K562 (cell line): ENCODE results near the gene RSPH9. TPM values are rescaled to one million over a fixed set of nuclear protein-coding genes. Genes with fewer than 3 reads are reported as not detected.

Experiments
- BRF1 ChIP-seq: IDR thresholded peaks from 3 replicates; pipeline ENCODE4 v1.6.1; 2011; ENCODE audit warnings: borderline replicate concordance, mild to moderate bottlenecking; ENCODE audit not compliant: insufficient read length; ENCODE audit errors: extremely low read depth
- CBX5 ChIP-seq: IDR thresholded peaks from 2 replicates; pipeline ENCODE4 v1.6.1; 2014; ENCODE audit warnings: low read depth, borderline replicate concordance
- HDAC8 ChIP-seq: fragments of 450-650 bp; IDR thresholded peaks from 2 replicates; pipeline ENCODE4 v1.6.1; 2016; ENCODE audit warnings: mild to moderate bottlenecking, missing genetic modification characterization, moderate library complexity, missing compliant biosample characterization
- IFI16 ChIP-seq: fragments of 250-450 bp; sonication (Bioruptor Pico); IDR thresholded peaks from 2 replicates; pipeline ENCODE4 v2.1.2; 2022; ENCODE audit warnings: mild to moderate bottlenecking, inconsistent platforms
- KLF16 ChIP-seq: IDR thresholded peaks from 2 replicates; pipeline ENCODE4 v1.6.1; 2016; ENCODE audit warnings: antibody characterized with exemption
- RBM39 ChIP-seq: fragments of 200-400 bp; formaldehyde crosslinking; optimal IDR thresholded peaks from 2 replicates; pipeline ENCODE3; 2018; ENCODE audit warnings: low read depth, low read length
- TRIM28 ChIP-seq: fragments of 450-650 bp; IDR thresholded peaks from 2 replicates; pipeline ENCODE4 v1.6.1; 2017
- ZC3H11A ChIP-seq: IDR thresholded peaks from 2 replicates; pipeline ENCODE4 v1.6.1; 2012; ENCODE audit warnings: low read depth, low read length, improper control_type of control experiment
- ZNF384 ChIP-seq: IDR thresholded peaks from 2 replicates; pipeline ENCODE4 v1.6.1; 2012; ENCODE audit warnings: low read depth, low read length, improper control_type of control experiment
- ZNF408 ChIP-seq: fragments of 250-450 bp; sonication (Bioruptor Pico); IDR thresholded peaks from 2 replicates; pipeline ENCODE4 v1.4.0; 2020; ENCODE audit warnings: low read depth, mild to moderate bottlenecking, moderate library complexity
- polyA plus RNA-seq, 8 experiments: library from polyadenylated mRNA; depleted of rRNA in 4 of 8; stranded (reverse) in 5 of 8; unstranded in 3 of 8; fragments of >200 nt; fragmentation: Nextera tagmentation in 2 of 8; fragmentation: Illumina TruSeq in 1 of 8; extraction: Ambion mirVana in 2 of 8; extraction: Trizol in 1 of 8; gene quantifications; 2 replicates each; pipeline versions ENCODE4 v1.2.1 to v1.2.3, GENCODE V29; 2011 to 2014; ENCODE audit warnings: inconsistent platforms in 1 of 8, missing spikeins in 1 of 8
- total RNA-seq, 7 experiments: library from RNA; depleted of rRNA in 6 of 7; stranded (reverse); fragments of >200 nt in 6 of 7; fragmentation: Illumina TruSeq in 2 of 7; extraction: Trizol in 2 of 7; gene quantifications; 2 replicates each; pipeline versions ENCODE4 v1.2.1 to v1.2.3, GENCODE V29; 2011 to 2021; ENCODE audit warnings: low replicate concordance in 1 of 7
- TF ChIP-seq, protein P1 (sequence below): fragments of 250-450 bp; sonication (Bioruptor Pico); IDR thresholded peaks from 2 replicates; pipeline ENCODE4 v1.9.0; 2021; ENCODE audit warnings: mild to moderate bottlenecking, inconsistent platforms
- TF ChIP-seq, protein P2 (sequence below), 2 experiments: fragments of 450-650 bp; IDR thresholded peaks; 2 replicates each; pipeline ENCODE4 v1.6.1; 2018; ENCODE audit warnings: mild to moderate bottlenecking in 2 of 2, low read depth in 1 of 2; ENCODE audit not compliant: partially characterized antibody in 2 of 2
- TF ChIP-seq, protein P3 (sequence below): fragments of 250-450 bp; sonication (Bioruptor Pico); IDR thresholded peaks from 2 replicates; pipeline ENCODE4 v1.4.0; 2020
- TF ChIP-seq, protein P4 (sequence below): fragments of 250-450 bp; sonication (Bioruptor Pico); IDR thresholded peaks from 2 replicates; pipeline ENCODE4 v1.4.0; 2020; ENCODE audit warnings: mild to moderate bottlenecking, moderate library complexity, borderline replicate concordance
- TF ChIP-seq, protein P5 (sequence below): fragments of 450-650 bp; formaldehyde crosslinking; IDR thresholded peaks from 2 replicates; pipeline ENCODE4 v1.4.0; 2022; ENCODE audit warnings: missing genetic modification characterization

Gene RSPH9
- total and polyA plus RNA-seq, 9 of the 15 experiments (the other 6 are each of a cell fraction or from before 2014, with no cell fraction given) = 0.05 to 0.60 (median 0.39) TPM; not detected in 6

DNA sequence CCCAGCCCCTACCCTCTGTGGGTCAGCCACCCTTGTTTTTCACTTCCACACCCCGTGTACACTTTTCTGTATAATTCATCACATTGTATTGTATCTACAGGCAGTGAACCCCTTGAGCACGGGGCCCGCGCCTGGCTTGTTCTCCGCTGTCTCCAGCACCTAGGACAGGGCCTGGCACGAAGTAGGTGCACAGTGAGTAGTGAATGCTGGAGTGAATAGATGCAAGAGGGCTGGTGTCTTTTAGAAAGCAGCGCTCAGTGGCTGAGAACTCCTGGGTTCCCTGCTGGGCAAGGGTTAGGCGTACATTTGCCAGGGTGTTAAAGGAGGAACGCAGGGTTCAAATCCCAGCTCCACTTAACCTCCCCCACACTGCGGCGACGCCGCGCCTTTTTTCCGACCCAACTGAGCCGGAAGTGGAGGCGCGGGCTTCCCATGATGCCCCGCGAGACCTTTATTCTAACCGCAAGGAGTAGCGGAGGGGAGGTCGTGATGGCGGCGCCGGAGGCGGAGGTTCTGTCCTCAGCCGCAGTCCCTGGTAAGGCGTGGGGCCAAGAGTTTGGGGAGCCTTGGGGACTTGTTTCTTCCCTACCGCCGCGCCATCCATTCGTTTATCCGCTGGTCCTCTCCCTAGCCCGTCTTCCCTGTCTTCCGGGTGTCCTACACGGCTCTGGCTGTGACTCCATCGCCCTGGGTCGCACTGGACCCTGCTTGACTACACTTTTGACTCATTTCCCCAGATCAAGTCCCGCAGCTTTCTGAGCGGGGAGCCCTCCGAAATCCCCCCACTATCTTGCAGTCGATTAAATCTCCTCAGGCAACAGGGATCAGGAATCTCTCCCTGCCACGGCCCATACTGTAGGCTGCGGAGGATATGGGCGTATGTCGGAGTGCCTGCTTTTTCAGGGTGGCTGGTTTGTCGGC lies 9.2 kb upstream of the RSPH9 start, which contains the start of gene MAD2L1BP (continued):
- TF ChIP-seq RBM39 = peak; percentile 47
- no peak for TF ChIP-seq BRF1
- no peak for TF ChIP-seq IFI16 (CRISPR knock-in tag)
- no peak for TF ChIP-seq ZNF408 (CRISPR knock-in tag)
- peak; percentile 65; the same call in 1 of the 2 replicates for TF ChIP-seq ZC3H11A
- peak; percentile 64 for TF ChIP-seq TRIM28
- TF ChIP-seq, protein P1, sequence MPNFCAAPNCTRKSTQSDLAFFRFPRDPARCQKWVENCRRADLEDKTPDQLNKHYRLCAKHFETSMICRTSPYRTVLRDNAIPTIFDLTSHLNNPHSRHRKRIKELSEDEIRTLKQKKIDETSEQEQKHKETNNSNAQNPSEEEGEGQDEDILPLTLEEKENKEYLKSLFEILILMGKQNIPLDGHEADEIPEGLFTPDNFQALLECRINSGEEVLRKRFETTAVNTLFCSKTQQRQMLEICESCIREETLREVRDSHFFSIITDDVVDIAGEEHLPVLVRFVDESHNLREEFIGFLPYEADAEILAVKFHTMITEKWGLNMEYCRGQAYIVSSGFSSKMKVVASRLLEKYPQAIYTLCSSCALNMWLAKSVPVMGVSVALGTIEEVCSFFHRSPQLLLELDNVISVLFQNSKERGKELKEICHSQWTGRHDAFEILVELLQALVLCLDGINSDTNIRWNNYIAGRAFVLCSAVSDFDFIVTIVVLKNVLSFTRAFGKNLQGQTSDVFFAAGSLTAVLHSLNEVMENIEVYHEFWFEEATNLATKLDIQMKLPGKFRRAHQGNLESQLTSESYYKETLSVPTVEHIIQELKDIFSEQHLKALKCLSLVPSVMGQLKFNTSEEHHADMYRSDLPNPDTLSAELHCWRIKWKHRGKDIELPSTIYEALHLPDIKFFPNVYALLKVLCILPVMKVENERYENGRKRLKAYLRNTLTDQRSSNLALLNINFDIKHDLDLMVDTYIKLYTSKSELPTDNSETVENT (CRISPR knock-in tag) = no peak
- TF ChIP-seq CBX5 = no peak
- TF ChIP-seq ZNF384 = no peak
- TF ChIP-seq, protein P2, sequence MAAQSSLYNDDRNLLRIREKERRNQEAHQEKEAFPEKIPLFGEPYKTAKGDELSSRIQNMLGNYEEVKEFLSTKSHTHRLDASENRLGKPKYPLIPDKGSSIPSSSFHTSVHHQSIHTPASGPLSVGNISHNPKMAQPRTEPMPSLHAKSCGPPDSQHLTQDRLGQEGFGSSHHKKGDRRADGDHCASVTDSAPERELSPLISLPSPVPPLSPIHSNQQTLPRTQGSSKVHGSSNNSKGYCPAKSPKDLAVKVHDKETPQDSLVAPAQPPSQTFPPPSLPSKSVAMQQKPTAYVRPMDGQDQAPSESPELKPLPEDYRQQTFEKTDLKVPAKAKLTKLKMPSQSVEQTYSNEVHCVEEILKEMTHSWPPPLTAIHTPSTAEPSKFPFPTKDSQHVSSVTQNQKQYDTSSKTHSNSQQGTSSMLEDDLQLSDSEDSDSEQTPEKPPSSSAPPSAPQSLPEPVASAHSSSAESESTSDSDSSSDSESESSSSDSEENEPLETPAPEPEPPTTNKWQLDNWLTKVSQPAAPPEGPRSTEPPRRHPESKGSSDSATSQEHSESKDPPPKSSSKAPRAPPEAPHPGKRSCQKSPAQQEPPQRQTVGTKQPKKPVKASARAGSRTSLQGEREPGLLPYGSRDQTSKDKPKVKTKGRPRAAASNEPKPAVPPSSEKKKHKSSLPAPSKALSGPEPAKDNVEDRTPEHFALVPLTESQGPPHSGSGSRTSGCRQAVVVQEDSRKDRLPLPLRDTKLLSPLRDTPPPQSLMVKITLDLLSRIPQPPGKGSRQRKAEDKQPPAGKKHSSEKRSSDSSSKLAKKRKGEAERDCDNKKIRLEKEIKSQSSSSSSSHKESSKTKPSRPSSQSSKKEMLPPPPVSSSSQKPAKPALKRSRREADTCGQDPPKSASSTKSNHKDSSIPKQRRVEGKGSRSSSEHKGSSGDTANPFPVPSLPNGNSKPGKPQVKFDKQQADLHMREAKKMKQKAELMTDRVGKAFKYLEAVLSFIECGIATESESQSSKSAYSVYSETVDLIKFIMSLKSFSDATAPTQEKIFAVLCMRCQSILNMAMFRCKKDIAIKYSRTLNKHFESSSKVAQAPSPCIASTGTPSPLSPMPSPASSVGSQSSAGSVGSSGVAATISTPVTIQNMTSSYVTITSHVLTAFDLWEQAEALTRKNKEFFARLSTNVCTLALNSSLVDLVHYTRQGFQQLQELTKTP (IDR thresholded peaks at IDR 0.05; ENCODE audit: low read depth in 1 of 2, partially characterized antibody in 2 of 2) = peak; percentile 85 to 92
- TF ChIP-seq KLF16 = peak; percentile 60
- TF ChIP-seq, protein P3, sequence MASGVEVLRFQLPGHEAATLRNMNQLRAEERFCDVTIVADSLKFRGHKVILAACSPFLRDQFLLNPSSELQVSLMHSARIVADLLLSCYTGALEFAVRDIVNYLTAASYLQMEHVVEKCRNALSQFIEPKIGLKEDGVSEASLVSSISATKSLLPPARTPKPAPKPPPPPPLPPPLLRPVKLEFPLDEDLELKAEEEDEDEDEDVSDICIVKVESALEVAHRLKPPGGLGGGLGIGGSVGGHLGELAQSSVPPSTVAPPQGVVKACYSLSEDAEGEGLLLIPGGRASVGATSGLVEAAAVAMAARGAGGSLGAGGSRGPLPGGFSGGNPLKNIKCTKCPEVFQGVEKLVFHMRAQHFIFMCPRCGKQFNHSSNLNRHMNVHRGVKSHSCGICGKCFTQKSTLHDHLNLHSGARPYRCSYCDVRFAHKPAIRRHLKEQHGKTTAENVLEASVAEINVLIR (CRISPR knock-in tag) = peak; percentile 24; the same call in 1 of the 2 replicates
- TF ChIP-seq, protein P4, sequence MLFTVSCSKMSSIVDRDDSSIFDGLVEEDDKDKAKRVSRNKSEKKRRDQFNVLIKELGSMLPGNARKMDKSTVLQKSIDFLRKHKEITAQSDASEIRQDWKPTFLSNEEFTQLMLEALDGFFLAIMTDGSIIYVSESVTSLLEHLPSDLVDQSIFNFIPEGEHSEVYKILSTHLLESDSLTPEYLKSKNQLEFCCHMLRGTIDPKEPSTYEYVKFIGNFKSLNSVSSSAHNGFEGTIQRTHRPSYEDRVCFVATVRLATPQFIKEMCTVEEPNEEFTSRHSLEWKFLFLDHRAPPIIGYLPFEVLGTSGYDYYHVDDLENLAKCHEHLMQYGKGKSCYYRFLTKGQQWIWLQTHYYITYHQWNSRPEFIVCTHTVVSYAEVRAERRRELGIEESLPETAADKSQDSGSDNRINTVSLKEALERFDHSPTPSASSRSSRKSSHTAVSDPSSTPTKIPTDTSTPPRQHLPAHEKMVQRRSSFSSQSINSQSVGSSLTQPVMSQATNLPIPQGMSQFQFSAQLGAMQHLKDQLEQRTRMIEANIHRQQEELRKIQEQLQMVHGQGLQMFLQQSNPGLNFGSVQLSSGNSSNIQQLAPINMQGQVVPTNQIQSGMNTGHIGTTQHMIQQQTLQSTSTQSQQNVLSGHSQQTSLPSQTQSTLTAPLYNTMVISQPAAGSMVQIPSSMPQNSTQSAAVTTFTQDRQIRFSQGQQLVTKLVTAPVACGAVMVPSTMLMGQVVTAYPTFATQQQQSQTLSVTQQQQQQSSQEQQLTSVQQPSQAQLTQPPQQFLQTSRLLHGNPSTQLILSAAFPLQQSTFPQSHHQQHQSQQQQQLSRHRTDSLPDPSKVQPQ (CRISPR knock-in tag) = no peak
- TF ChIP-seq HDAC8 = peak; percentile 72
- TF ChIP-seq, protein P5, sequence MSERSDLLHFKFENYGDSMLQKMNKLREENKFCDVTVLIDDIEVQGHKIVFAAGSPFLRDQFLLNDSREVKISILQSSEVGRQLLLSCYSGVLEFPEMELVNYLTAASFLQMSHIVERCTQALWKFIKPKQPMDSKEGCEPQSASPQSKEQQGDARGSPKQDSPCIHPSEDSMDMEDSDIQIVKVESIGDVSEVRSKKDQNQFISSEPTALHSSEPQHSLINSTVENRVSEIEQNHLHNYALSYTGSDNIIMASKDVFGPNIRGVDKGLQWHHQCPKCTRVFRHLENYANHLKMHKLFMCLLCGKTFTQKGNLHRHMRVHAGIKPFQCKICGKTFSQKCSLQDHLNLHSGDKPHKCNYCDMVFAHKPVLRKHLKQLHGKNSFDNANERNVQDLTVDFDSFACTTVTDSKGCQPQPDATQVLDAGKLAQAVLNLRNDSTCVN (CRISPR knock-in tag) = no peak
